HG03457 (cell line): ENCODE results near the gene CD109.
"Not testable (repeated sequence)": the region's sequence is repeated elsewhere in the genome, so short reads cannot be mapped to it uniquely, and the experiment has no call there.

Source experiments
- ATAC-seq: cut with Tn5 transposase; IDR thresholded peaks from one replicate; pipeline ENCODE4 v1.9.1; 2021; ENCODE audit warnings: moderate number of reproducible peaks; ENCODE audit not compliant: unreplicated experiment

Gene CD109

GRCh38 chr6:73724389-73724788 is 28.4 kb downstream of the CD109 start:
- ATAC-seq, result no peak

- ATAC-seq, result not testable (repeated sequence)
Observed at GRCh38 chr6:73725192-73725591, 29.2 kb downstream of the CD109 start.

- no peak for ATAC-seq
Observed at GRCh38 chr6:73727114-73727513, 31.1 kb downstream of the CD109 start.

- ATAC-seq, result peak; percentile 50
Observed at GRCh38 chr6:73728548-73729205, 32.7 kb downstream of the CD109 start.

- no peak for ATAC-seq
Observed at GRCh38 chr6:73731285-73731684, 35.3 kb downstream of the CD109 start.

GRCh38 chr6:73732845-73733675 is 37.1 kb downstream of the CD109 start:
- ATAC-seq, result peak; percentile 72

- no peak for ATAC-seq
Observed at GRCh38 chr6:73733791-73734190, 37.8 kb downstream of the CD109 start.

- ATAC-seq, result no peak
Observed at GRCh38 chr6:73734832-73735453, 38.9 kb downstream of the CD109 start.

- no peak for ATAC-seq
Observed at GRCh38 chr6:73738367-73739028, 42.5 kb downstream of the CD109 start.

- no peak for ATAC-seq
Observed at GRCh38 chr6:73739096-73739495, 43.1 kb downstream of the CD109 start.

- ATAC-seq, result no peak
Observed at GRCh38 chr6:73742433-73742832, 46.4 kb downstream of the CD109 start.

GRCh38 chr6:73743081-73743480 is 47.1 kb downstream of the CD109 start:
- no peak for ATAC-seq

GRCh38 chr6:73743556-73743955 is 47.6 kb downstream of the CD109 start:
- no peak for ATAC-seq

- no peak for ATAC-seq
Observed at GRCh38 chr6:73746787-73747186, 50.8 kb downstream of the CD109 start.

GRCh38 chr6:73747289-73747688 is 51.3 kb downstream of the CD109 start:
- peak; percentile 100 for ATAC-seq

GRCh38 chr6:73752943-73753342 is 56.9 kb downstream of the CD109 start:
- no peak for ATAC-seq

GRCh38 chr6:73766040-73766439 is 70.0 kb downstream of the CD109 start:
- no peak for ATAC-seq

GRCh38 chr6:73768558-73768957 is 72.6 kb downstream of the CD109 start:
- ATAC-seq, result no peak

GRCh38 chr6:73769976-73770375 is 74.0 kb downstream of the CD109 start:
- ATAC-seq, result no peak

GRCh38 chr6:73774311-73774774 is 78.3 kb downstream of the CD109 start:
- ATAC-seq, result no peak

- no peak for ATAC-seq
Observed at GRCh38 chr6:73779943-73780342, 83.9 kb downstream of the CD109 start.
